Esophagus squamous epithelium (tissue), 4 donors: ENCODE data around the gene DIDO1.

Experiments
- POLR2A ChIP-seq, 4 donors: fragments of 450-650 bp; IDR thresholded peaks; one replicate each; pipeline ENCODE4 v1.6.1; 2017; ENCODE audit warnings: antibody characterized with exemption in 4 of 4, mild to moderate bottlenecking in 4 of 4, moderate library complexity in 3 of 4
- TF ChIP-seq, protein P1 (sequence below), 6 experiments: fragments of 450-650 bp in 4 of 6; fragments of 200-600 bp in 2 of 6; sonication (generic) in 2 of 6; IDR thresholded peaks; one replicate each; pipeline ENCODE4 v1.5.1; 2016 to 2019; ENCODE audit warnings: antibody characterized with exemption in 6 of 6, mild to moderate bottlenecking in 4 of 6, moderate library complexity in 4 of 6

DNA sequence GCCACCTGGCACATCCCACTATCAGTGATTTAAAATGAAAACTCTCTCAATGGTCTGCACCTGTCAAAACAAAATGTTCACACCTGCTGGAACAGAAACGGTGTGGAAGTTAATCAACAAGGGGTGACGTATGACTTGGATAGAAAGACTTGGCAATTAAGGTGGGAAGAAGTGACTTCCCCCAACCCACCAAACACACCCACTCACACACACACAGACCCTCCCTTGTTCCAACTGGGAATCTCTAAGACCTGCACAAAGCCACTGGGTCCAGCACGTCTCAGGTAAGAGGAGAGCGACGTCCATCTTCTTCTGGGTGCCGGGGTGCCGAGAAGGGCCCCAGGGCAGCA, 39.6 kb downstream of the DIDO1 start:
- no peak for TF ChIP-seq POLR2A (IDR thresholded peaks at IDR 0.05)
- TF ChIP-seq, protein P1, sequence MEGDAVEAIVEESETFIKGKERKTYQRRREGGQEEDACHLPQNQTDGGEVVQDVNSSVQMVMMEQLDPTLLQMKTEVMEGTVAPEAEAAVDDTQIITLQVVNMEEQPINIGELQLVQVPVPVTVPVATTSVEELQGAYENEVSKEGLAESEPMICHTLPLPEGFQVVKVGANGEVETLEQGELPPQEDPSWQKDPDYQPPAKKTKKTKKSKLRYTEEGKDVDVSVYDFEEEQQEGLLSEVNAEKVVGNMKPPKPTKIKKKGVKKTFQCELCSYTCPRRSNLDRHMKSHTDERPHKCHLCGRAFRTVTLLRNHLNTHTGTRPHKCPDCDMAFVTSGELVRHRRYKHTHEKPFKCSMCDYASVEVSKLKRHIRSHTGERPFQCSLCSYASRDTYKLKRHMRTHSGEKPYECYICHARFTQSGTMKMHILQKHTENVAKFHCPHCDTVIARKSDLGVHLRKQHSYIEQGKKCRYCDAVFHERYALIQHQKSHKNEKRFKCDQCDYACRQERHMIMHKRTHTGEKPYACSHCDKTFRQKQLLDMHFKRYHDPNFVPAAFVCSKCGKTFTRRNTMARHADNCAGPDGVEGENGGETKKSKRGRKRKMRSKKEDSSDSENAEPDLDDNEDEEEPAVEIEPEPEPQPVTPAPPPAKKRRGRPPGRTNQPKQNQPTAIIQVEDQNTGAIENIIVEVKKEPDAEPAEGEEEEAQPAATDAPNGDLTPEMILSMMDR (IDR thresholded peaks at IDR 0.05), result no peak
